Stimulated activated CD4-positive, alpha-beta T cell treated with anti-CD3 and anti-CD28 coated beads, Interleukin-2, amount 100 ng/mL, for 4 hours (primary cell): ENCODE data around the gene MSH5.
A peak's percentile ranks its signal among the peaks of the same experiment; 100 is the strongest.

Experiments
- DNase-seq: peaks from one replicate; pipeline ENCODE4 v3.0.0-alpha.2; 2020; ENCODE audit warnings: low read depth

The MSH5 gene

DNA sequence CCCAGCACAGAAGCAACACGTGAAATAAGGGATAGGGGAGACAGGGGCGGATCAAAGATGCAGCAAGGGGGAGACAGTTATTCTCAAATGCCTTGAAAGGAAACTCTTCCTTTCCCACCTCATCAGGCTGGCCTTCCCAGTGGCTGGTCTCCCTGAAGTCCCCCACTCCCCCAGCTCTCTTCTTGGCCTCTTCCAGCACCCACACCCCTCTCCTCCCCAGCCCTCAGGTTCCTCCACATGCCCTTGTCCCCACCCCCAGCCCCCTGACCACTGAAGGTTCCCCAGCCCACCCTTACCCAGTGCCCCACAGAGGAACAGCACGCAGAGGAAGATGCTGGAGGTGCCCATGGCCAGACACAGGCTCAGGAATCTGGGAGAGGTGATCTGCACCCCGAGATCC lies 26.3 kb upstream of the MSH5 start:
- DNase-seq: no peak

DNA sequence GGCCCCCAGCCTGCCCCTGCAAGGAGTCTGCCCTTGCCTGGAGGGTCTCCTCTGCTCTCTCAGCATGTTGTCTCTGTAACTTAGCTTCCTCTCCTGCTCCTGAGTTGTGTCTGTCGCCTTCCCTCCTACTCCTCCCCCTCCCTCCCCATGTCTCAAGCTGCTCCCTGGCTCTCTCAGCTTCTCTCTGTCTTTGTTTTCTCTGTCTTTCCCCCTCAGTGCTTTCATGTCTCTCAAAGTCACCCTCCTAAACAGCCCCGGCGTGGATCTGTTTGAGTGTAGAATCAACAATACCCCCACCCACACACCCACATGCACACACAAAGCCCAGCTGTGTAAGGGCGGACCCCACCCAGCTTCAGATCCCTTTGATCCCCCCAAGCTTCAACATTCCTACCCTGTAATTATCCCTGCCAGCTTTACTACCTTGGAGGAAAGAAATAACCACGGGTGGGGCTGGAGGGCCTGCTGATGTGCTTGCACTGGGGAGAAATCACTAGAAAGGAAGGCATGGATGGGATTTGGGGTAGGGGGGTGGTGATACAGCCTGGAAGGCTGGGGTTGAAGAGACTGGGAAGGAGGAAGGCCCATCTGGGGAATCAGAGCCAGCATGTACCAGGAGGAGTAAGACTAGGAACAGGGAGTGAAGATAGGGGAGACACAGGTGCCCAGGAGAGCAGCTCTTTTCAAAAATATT lies 25.7 kb upstream of the MSH5 start:
- no peak for DNase-seq

DNA sequence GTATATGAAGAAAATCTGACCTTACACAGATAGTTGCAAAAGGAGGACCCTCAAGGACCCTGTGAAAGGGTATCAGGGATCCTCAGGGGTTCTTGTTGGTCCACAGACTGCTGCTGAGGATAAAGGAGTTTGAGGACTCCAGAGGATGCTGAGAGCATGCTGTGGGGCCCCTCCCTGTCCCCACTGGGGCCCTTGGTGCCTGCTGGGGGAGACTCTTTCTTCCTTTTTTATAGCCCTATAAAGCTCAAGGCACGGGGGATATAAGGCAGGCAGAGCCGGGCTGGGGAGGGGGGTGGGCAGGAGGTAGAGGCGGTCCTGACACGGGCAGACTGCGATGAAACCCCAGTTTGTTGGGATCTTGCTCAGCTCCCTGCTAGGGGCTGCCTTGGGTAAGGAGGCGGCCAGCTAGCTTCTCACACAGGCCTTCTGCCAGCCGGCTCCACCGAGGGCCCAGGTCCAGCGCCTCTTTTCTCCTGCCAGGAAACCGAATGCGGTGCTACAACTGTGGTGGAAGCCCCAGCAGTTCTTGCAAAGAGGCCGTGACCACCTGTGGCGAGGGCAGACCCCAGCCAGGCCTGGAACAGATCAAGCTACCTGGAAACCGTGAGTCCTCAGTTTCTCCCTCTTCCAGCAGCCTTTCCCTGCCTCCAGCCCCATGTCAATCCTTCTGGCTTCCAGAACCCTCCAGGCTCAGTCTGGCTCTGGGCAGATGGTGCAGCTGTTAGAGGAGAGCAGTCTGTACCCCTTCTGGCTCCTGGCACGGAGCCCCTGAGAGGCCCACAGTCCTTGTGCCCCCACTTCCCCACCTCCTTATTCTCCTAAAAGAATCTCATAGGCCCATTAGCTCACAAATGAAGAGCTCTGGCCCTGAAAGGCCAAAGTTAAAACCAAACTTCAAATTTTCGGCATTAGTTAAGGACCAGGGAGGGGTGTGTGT lies 24.5 kb upstream of the MSH5 start, which contains the start of gene LY6G6D:
Gene LY6G6D (plus strand): TSS at position 327 of the 937 bp plus-strand sequence. CDS start 8 bp downstream, at position 335.
- DNase-seq: no peak

DNA sequence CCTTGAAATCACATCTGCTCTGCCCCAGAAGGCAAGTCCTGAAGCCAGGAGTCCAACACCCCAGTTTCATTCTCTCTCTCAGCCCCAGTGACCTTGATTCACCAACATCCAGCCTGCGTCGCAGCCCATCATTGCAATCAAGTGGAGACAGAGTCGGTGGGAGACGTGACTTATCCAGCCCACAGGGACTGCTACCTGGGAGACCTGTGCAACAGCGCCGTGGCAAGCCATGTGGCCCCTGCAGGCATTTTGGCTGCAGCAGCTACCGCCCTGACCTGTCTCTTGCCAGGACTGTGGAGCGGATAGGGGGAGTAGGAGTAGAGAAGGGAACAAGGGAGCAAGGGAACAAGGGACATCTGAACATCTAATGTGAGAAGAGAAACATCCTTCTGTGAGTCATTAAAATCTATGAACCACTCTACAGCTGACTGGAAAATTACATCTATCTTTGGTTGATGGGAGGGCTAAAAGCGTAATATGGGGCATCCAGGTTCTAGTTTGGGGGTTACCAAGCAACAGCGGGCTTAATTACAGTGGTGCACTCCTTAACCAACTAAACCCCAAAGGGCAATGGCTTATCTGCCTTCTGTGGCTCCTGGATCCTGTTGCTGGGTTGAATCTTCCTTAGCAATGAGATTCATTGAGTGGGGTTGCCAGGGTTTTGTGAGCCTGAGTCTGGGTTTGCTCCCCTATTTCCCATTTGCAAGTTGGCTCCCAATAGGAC lies 22.1 kb upstream of the MSH5 start:
- no peak for DNase-seq

DNA sequence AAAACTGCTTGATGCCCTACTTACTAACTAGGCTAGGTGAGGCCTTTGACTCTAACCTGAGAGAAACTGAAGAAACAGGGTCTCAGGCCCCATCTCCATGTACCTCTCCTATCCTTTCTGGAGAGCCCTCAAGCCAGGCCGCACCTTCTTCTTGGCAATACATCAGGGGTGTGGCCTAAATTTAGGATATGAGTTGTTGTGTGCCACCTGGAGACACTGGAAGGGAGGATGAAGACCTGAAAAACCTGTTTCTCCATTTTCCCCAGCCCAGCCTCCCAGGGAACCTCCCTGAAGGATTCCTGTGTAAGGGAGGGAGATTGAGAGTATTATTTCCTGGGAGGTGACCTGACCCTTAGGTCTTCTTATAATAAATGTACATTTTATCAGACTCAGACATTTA lies 21.5 kb upstream of the MSH5 start:
- DNase-seq: no peak

DNA sequence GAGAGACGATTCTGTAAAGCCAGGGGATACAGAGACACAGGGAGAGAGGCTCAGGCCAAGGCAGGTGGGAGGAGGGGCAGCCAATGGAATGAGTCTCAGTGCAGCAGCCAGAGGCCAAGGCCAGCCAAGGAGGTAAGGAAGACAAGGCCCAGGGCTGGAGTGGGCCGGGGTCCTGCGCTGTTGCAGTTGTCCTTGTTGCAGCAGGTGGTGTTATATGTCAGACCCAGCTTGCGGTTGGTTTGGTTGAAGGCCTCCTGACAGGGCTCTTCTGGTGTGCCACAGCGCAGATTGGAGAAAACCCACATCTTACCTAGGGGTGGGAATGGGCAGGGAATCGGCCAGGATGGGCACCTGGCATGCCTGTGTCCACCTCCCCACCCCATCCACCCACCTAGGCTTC lies 20.8 kb upstream of the MSH5 start:
- DNase-seq: no peak

DNA sequence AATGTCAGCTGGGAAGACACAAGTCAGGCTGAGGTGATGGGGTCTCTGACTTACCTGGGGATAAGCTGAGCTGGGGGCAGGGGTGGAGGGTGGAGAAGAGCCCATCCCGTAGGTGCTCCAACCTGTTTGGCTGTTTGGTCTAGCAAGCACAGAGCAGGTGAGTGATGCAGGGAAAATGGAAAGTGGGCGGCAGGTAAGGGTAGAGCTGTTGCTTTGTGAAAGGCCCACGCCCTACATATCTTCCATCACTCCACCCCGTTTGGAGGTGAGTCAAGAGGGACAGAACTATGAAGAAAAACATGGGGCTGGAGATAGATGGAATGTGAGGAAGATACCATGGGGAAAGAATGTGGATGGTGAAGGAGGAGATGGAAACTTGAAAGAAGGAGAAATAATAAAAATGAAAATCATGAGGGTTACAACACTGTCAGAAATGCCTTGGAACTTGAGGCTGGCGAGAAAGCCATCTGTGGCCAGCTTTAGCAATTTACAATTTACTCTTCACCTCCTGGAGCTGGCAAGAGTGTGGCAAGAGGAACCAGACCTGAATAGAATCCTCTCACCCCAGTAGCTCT lies 19.5 kb upstream of the MSH5 start:
- DNase-seq: no peak

DNA sequence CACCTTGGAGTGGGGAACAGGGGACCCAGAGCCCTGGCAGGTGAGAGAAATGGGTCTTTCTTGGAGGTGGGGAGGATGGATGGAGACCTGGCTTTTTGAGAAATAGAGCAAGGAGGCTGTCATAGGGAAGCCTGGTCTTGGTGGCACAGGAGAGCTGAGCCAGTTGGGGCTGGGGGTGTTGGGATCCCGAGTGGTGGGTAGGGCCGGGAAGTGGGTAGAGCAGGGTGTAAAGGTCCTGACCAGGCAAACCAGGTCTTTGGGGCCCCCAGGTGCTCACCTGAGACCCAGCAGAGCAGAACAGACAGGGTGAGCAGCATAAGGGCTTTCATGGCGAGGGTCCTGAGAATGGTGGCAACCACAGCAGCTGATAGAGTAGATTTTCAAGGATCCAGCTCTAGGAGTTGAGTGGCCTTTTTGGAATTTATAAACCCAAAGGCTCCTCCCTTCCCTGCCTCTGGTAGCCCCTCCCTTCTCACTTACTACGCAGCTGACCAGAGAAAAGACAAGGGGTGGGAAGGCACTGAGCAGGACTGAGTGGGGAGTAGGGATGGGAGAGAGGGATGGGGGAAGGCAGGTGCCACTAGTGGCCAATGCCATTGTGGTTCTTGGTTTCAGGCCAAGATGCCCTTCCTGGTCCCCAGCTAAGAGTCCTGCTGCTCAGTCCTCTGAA lies 18.3 kb upstream of the MSH5 start, which contains the start of gene LY6G6C:
Gene LY6G6C (minus strand): TSS at position 396 of the 670 bp plus-strand sequence. CDS start 67 bp downstream, at position 329.
- DNase-seq: no peak

DNA sequence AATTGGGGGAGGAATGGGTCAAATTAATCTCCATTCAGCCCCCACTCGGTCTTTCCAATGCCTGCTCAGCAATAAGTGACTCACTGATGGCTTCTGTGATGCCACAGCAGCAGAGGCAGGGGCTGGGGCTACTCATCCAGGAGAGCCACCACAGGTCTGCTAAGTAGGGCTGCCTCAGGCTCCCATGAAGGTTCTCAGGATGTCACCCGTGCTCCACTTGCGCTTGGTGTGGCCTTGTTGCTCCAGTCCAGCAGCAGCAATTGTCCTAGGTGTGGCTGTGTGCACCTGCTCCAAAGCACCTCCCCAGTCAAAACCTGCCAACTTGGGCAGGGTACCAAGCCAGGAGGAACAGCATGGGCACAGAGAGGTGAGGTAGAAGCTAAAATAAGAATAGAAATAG lies 17.6 kb upstream of the MSH5 start:
- DNase-seq: no peak

DNA sequence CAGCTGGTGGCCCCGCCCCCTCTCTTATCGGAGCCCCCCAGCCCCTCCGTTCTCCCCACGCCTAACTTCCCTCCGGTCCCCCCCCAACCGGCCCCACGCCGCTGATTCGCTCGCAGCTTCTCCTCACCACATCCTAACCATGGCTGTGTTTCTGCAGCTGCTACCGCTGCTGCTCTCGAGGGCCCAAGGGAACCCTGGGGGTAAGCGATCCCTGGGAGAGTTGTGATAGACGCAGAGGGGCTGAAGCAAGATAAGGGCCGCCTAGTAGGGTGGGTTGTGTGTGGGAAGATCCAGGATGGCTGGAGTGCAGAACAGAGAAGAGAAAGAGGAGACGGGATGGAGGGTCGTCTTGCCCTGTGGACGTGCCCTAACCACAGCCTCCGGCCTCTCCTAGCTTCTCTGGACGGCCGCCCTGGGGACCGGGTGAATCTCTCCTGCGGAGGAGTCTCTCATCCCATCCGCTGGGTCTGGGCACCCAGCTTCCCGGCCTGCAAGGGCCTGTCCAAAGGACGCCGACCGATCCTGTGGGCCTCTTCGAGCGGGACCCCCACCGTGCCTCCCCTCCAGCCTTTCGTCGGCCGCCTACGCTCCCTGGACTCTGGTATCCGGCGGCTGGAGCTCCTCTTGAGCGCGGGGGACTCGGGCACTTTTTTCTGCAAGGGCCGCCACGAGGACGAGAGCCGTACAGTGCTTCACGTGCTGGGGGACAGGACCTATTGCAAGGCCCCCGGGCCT lies 16.4 kb upstream of the MSH5 start, which contains the start of gene MPIG6B:
Gene MPIG6B (plus strand): TSS at position 129 of the 735 bp plus-strand sequence. CDS start 11 bp downstream, at position 140.
- DNase-seq: no peak

DNA sequence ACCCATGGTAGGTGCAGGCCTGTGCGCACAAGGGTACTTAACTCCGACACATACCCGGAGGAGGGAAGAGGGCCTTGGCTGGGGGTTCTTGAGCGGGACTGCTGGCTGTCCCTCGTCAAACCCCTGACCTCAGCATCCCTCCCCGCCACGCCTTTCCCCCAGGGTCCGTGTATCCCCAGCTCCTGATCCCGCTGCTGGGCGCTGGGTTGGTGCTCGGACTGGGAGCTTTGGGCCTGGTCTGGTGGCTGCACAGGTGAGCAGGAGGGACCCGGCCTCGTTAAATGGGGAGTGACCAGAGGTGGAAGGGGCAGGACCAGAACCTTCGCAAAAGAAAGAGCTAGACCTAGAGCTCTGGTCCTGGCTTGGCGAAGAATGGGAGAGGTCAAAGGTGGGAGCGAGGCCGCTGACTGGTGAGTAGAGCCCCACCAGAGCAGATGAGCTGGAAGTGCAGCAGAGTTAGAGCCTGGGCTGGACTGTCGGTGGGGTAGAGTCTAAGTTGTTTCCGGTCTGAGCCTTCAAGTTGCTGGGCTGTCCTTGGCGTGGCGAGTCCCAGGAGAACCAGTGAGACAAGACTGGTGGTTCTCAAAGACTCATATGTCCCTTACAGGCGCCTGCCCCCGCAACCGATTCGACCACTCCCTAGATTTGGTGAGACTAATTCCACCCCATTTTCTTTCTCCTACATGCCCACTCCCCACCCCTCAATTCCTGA lies 15.7 kb upstream of the MSH5 start:
- no peak for DNase-seq

DNA sequence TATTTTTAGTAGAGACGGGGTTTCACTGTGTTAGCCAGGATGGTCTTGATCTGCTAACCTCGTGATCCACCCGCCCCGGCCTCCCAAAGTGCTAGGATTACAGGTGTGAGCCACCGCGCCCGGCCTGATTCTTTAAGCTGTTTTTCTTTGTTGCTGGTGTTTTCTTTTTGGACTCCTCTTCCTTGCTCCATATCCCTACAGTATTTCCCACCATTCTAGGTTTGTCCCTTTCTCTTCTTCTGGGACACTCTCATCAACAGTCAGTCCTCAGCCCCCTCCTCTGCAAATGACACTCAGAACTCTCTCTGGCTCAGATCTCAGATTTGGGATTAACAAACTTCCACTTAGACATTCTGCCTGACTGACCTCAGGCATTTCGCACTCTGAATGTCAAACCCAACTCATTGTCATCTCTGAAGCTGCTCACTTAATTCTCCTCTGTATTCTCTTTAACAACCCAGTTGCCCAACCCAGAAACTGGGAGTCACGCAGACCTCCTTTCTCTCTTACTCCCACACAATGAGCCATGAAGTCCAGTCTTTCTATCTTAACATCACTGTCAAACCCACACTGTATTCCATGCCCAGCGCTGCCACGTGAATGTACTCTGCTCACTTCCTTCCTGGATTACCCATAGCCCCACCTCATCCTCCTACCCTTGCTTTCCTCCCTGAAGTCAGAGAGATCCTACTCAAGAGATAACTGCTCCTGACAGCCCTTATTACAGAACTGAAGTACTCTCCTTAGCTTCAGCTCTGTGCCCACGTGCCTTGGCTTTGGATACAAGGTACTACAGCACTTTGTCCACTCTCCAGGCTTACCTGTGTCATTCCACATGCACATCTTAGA lies 14.1 kb upstream of the MSH5 start:
- DNase-seq: no peak

DNA sequence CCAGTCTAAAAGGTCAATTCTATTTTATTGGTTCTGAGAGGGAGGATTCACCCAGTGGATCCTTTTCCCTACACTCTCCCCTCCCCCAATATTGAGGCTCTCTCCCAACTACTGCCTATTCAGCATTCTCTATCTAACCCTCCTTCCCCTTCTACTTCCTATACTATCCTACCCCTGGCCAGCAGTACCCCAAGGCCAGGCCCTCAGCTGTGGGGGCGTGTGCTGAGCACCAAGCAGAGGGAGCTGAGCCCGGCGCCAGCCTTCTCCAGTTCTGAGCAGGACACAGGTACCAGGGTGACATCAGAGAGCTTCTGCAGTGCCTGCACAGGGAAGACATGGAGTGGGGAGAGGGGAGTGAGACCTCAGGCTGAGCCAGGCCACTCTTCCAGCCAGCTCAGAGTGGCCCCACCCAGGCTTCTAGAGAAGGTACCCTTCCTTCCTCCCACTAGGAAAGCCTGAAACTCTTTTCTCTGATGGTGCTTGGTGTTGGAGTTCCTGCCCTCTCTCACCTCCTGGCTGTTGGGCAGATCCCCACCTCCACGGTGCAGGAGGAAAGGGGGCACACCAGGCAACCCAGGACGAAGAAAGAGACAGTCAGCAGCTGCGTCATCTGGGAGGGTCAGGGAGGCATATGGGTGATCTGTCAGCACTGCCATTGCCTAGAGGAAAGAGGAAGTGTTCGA lies 12.6 kb upstream of the MSH5 start:
- no peak for DNase-seq

DNA sequence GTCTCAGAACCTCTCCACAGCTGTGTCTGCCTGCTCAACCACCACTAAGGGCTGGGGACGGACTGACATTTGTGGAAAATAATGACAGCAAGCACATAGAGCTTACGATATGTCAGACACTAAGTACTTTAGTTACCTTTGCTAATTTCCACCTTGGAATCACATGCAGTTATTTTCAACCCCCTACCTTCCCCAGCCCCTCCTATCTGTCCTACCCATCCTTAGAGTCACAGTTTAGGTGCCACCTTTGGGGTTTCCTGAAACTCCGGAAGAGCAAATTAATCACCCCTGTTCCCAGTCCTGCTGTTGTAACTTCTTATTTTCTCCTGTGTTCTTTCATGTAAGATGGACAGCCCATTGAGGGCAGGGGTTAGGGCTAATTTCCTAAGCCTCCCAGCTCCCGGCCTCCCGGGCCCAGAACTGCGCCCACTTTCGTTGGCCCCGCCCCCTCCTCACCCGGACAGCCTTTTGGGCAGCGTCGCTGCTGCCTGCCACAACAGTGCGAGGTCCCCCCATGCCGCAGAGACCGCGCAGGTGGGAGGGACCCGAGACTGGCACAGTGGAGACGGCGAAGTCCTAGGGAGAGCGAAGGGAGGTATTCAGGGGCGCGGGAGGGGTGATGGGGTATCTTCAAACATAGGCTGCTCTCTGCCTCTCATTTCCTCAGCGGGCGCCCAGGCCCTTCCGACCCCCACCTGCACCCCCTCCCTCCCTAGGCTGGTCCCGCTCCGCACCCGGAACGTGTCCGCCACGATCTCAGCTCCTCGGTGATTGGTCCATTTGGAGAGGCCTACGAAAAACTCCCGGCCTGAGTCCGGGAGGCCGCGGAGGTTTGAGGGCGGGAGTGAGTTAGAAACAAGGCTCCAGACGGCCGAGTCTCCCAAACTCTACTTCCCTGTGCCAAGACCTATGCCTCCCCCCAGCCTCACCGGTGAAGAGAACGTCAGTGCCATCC lies 11.8 kb upstream of the MSH5 start:
- DNase-seq: no peak

DNA sequence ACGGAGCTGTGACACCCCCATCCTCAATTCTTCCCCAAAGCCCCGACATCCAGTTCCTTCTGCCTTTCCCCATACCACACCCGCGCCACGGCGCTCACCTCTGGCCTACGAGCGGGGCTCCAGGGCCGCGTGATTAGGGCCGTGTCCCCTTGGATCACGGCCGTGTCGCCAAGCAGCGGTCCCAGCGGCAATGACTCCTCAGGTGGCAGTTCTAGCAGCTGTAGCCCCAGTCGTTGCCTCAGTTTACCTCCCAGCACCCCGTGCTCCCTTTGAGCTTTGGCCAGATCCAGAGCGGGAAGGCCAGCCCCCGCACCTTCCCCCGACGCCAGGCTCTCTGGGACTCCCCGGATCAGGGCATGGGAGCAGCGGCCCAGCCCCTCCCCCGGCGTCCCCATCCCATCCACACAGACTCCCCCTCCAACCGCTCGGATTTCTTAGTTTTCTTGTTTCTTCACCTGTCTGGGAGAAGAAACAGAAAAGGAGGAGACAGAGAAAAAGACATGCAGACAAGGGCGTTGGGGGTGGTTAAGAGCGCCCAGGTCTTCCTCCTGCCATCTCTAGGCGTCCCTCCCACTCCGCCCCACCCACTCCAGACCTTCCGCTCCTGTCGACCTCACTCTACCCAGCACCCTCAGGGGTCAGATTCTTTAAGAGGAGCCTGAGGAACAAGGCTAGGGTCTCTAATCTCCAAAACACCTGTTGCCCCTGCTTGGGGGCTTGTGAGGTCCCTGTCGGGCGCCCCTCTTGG lies 10.9 kb upstream of the MSH5 start, which contains the start of gene DDAH2:
Gene DDAH2 (minus strand): TSS at position 533 of the 748 bp plus-strand sequence. CDS start 138 bp downstream, at position 395.
- no peak for DNase-seq

DNA sequence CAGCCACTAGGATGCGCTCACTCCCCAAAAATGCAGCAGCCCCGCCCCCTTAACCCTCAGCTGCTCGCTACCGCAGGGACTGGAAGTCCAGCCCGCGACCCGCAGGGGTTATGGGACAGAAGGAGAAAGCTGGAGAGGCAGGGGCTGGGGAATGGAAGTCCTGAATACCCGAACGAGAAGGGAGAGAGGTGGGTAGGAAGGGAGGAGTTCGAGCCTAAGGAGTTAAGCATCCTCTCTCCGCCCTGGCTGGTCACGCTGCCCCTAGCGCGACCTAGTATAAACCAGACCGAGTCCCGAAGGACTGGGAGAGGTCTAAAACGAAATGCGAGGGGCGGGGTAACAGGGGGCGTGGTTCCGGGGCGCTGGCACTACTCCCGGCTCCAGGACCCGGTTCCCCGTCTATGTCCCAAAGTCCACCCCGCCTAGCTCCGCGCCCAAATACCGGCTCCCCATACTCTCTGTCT lies 10.3 kb upstream of the MSH5 start:
- peak; percentile 73 for DNase-seq
